ENCODE data around the gene ULK4. TPM values are rescaled to one million over a fixed set of nuclear protein-coding genes. Genes with fewer than 3 reads are reported as not detected.

Gene ULK4
- total and polyA plus RNA-seq, 9 of the 15 experiments (the other 6 are each of a cell fraction or from before 2014, with no cell fraction given) = 3.0 to 5.9 (median 3.5) TPM

- no peaks in the 10 kb centered on the region for H3K36me3 ChIP-seq (ENCODE audit: control insufficient read depth, insufficient read depth, low read length)
- no peaks in the 10 kb centered on the region for H3K79me2 ChIP-seq (ENCODE audit: control insufficient read depth, insufficient read depth, low read length)
- WGBS (ENCODE audit: insufficient coverage, low coverage, missing lambda C conversion rate) = 0% methylated on average over 4 of the region's 4 CpGs
- TF ChIP-seq KLF10 (CRISPR knock-in tag; IDR thresholded peaks at IDR 0.05) (no peak), CBX8 (IDR thresholded peaks at IDR 0.05; ENCODE audit: borderline replicate concordance, extremely low read depth, low read depth, low read length, poor library complexity, severe bottlenecking) (no peak), HMG20A (CRISPR knock-in tag; conservative IDR thresholded peaks at IDR 0.05) (no peak), SAFB2 (IDR thresholded peaks at IDR 0.05; ENCODE audit: borderline replicate concordance, low read depth, low read length, severe bottlenecking) (no peak), ATF2 (CRISPR knock-in tag; IDR thresholded peaks at IDR 0.05) (no peak), MAX (CRISPR knock-in tag; IDR thresholded peaks at IDR 0.05) (no peak), FIP1L1 (IDR thresholded peaks at IDR 0.05; ENCODE audit: low read depth, low read length, poor library complexity, severe bottlenecking) (no peak), ZBTB34 (CRISPR knock-in tag; IDR thresholded peaks at IDR 0.05) (no peak), RNF2 (IDR thresholded peaks at IDR 0.05) (no peak), ILK (tag; IDR thresholded peaks at IDR 0.05; ENCODE audit: borderline replicate concordance, low read depth) (no peak), ZSCAN29 (IDR thresholded peaks at IDR 0.05) (no peak), ASH1L (IDR thresholded peaks at IDR 0.05; ENCODE audit: borderline replicate concordance, low read depth, partially characterized antibody) (no peak)
- DNase-seq (ENCODE audit: extremely low read depth in 1 of 4, low spot score in 3 of 4) = no peak
- ChIA-PET POLR2A (interaction anchor here (0.5 to 1.0 kb wide), 2 partner anchors 12 to 14 kb away, joined by 3 to 4 read pairs; no protein-coding TSS in a partner anchor), CTCF (ENCODE audit: low intra/inter-chr PET ratio) (no interaction called here)
- H3K9me3 ChIP-seq (replicated peaks; ENCODE audit: control insufficient read depth, insufficient read depth, low read depth, low read length) = no peaks in the 10 kb centered on the region
- no peak overlapping the region for H3K9ac ChIP-seq (ENCODE audit: insufficient read depth in 1 of 2, low read depth in 2 of 2, low read length in 2 of 2)
- ATAC-seq = no peak
- FAIRE-seq = no peak
- H3K27me3 ChIP-seq (ENCODE audit: control insufficient read depth in 2 of 2, insufficient read depth in 2 of 2, low read length in 2 of 2) = peaks cover 0 to 8% of the 10 kb centered on the region in 2 experiments; a peak in 2 of 5 replicates
- no peak overlapping the region for H3K4me3 ChIP-seq
- no peak overlapping the region for H3K4me2 ChIP-seq (ENCODE audit: insufficient read depth, low read length)
- in situ Hi-C loops (cut with MboI) (no loop called here), intact Hi-C loops (cut with micrococcal nuclease) (no loop called here)
- no peaks in the 10 kb centered on the region for H4K20me1 ChIP-seq (replicated peaks; ENCODE audit: control insufficient read depth, insufficient read depth, low read length)
- H2AFZ ChIP-seq (ENCODE audit: low read depth, low read length) = no peak overlapping the region
- no peaks in the 10 kb centered on the region for H3K9me1 ChIP-seq (ENCODE audit: control insufficient read depth, insufficient read depth, low read length)
- no TSS peak for BruUV-seq (replicated peaks)
- no peak overlapping the region for H3K27ac ChIP-seq (ENCODE audit: extremely low read depth, low read depth, low read length)
- H3K4me1 ChIP-seq (replicated peaks in 1 of 2; ENCODE audit: control insufficient read depth in 2 of 2, insufficient read depth in 2 of 2, low read length in 2 of 2) = no peaks in the 10 kb centered on the region; a peak in 1 of 5 replicates
Measured at GRCh38 chr3:41276191-41276590, 685.7 kb downstream of the ULK4 start.

Data from K562 (cell line).